HepG2 (cell line): ENCODE data around the gene MLST8. TPM values are rescaled to one million over a fixed set of nuclear protein-coding genes. Genes with fewer than 3 reads are reported as not detected.
A peak's percentile ranks its signal among the peaks of the same experiment; 100 is the strongest.

Experiments used
- ATAC-seq: fragments of 200-7000 bp; cut with Tn5 transposase; 3 replicates; pipeline ENCODE4 v1.9.1; 2020; ENCODE audit warnings: mild to moderate bottlenecking, moderate library complexity
- BruUV-seq: library from RNA; stranded (reverse); fragments of 400-500 nt; replicated peaks from 2 replicates; lab custom pipeline; 2021; lab: Mats Ljungman, UMichigan
- CTCF ChIA-PET: fragments of 300-600 bp; formaldehyde crosslinking; extraction: SDS; loops from one replicate; lab custom pipeline; 2021; ENCODE audit warnings: low total read pairs, inconsistent platforms, low intra/inter-chr PET ratio; lab: Yijun Ruan, JAX
- POLR2A ChIA-PET: fragments of 350-600 bp; sonication (Branson Sonifier 250); formaldehyde crosslinking; loops from one replicate; lab custom pipeline; 2020; ENCODE audit warnings: antibody characterized with exemption, inconsistent platforms; lab: Yijun Ruan, JAX
- DNase-seq: peaks from one replicate; pipeline ENCODE4 v3.0.0-alpha.2; 2015; ENCODE audit warnings: low spot score
- FAIRE-seq: peaks from 3 replicates; lab custom pipeline; 2011; peaks lifted over from hg19 to GRCh38; lab: Jason Lieb, UNC
- H2AFZ ChIP-seq: one replicate; pipeline ENCODE4 v1.6.1; 2011; ENCODE audit warnings: low read length, inconsistent platforms
- H3K27ac ChIP-seq: fragments of 300-600 bp; 3 replicates; pipeline ENCODE4 v1.8.0; 2011; ENCODE audit warnings: mixed run types, mild to moderate bottlenecking, mixed read lengths, low read length, inconsistent platforms; ENCODE audit not compliant: insufficient read depth; ENCODE audit errors: extremely low read length
- H3K27me3 ChIP-seq, 2 experiments: fragments of 200-600 bp in 1 of 2; 2 replicates in 1 of 2; 3 replicates in 1 of 2; pipeline versions ENCODE4 v1.6.0 to v1.8.0; 2011; ENCODE audit warnings: low read length in 2 of 2, mild to moderate bottlenecking in 2 of 2, moderate library complexity in 2 of 2, inconsistent platforms in 1 of 2; ENCODE audit not compliant: insufficient read depth in 2 of 2, control insufficient read depth in 1 of 2
- H3K36me3 ChIP-seq, 2 experiments: fragments of 200-600 bp in 1 of 2; replicated peaks in 1 of 2; 2 replicates in 1 of 2; 3 replicates in 1 of 2; pipeline versions ENCODE4 v1.5.1 to v1.8.0; 2011; ENCODE audit warnings: low read length in 2 of 2, inconsistent platforms in 1 of 2; ENCODE audit not compliant: insufficient read depth in 2 of 2, control insufficient read depth in 1 of 2
- H3K4me1 ChIP-seq: 2 replicates; pipeline ENCODE4 v1.5.1; 2012; ENCODE audit warnings: low read length, inconsistent platforms; ENCODE audit not compliant: insufficient read depth
- H3K4me2 ChIP-seq: 2 replicates; pipeline ENCODE4 v1.6.0; 2011; ENCODE audit warnings: low read depth, low read length, inconsistent platforms
- H3K4me3 ChIP-seq, 3 experiments: fragments of 200-600 bp in 1 of 3; sonication (generic), shearing (Covaris generic) in 1 of 3; replicated peaks in 1 of 3; 2 replicates each; pipeline ENCODE4 v1.5.1; 2011 to 2016; ENCODE audit warnings: low read length in 3 of 3, inconsistent platforms in 2 of 3, low read depth in 2 of 3, mild to moderate bottlenecking in 2 of 3, control low read depth in 1 of 3, mixed read lengths in 1 of 3; ENCODE audit not compliant: insufficient read depth in 1 of 3
- H3K79me2 ChIP-seq: one replicate; pipeline ENCODE4 v1.6.1; 2011; ENCODE audit warnings: low read length, inconsistent platforms; ENCODE audit not compliant: insufficient read depth
- H3K9ac ChIP-seq: 2 replicates; pipeline ENCODE4 v1.6.0; 2011; ENCODE audit warnings: mild to moderate bottlenecking, low read depth, low read length, inconsistent platforms; ENCODE audit not compliant: insufficient read depth
- H3K9me3 ChIP-seq: 2 replicates; pipeline ENCODE4 v1.5.1; 2012; ENCODE audit warnings: mild to moderate bottlenecking, low read length
- H4K20me1 ChIP-seq: 2 replicates; pipeline ENCODE4 v1.6.0; 2011; ENCODE audit warnings: inconsistent platforms, mild to moderate bottlenecking, low read length, moderate library complexity; ENCODE audit not compliant: insufficient read depth
- KLF12 ChIP-seq: sonication (generic); formaldehyde crosslinking; IDR thresholded peaks from 2 replicates; pipeline ENCODE4 v1.4.0; 2020; ENCODE audit warnings: missing genetic modification reagents, borderline replicate concordance
- NFATC3 ChIP-seq: sonication (generic); formaldehyde crosslinking; IDR thresholded peaks from 2 replicates; pipeline ENCODE4 v1.5.1; 2020; ENCODE audit warnings: mild to moderate bottlenecking, missing genetic modification reagents
- POLR2AphosphoS2 ChIP-seq: IDR thresholded peaks from 2 replicates; pipeline ENCODE4 v1.6.1; 2011; ENCODE audit warnings: low read depth, low read length, improper control_type of control experiment
- SALL2 ChIP-seq: sonication (generic); formaldehyde crosslinking; IDR thresholded peaks from 2 replicates; pipeline ENCODE4 v1.8.1; 2023; ENCODE audit warnings: mild to moderate bottlenecking, missing genetic modification reagents, inconsistent platforms
- ZNF44 ChIP-seq: sonication (generic); formaldehyde crosslinking; IDR thresholded peaks from 2 replicates; pipeline ENCODE4 v1.5.1; 2020; ENCODE audit warnings: mild to moderate bottlenecking, missing genetic modification reagents
- ZNF441 ChIP-seq: sonication (generic); formaldehyde crosslinking; IDR thresholded peaks from 2 replicates; pipeline ENCODE4 v1.7.0; 2021; ENCODE audit warnings: missing genetic modification reagents, borderline replicate concordance
- ZNF724P ChIP-seq: sonication (generic); formaldehyde crosslinking; IDR thresholded peaks from 2 replicates; pipeline ENCODE4 v1.8.0; 2022; ENCODE audit warnings: missing genetic modification reagents, borderline replicate concordance
- ZNF773 ChIP-seq: sonication (generic); formaldehyde crosslinking; IDR thresholded peaks from 2 replicates; pipeline ENCODE4 v1.4.0; 2020; ENCODE audit warnings: missing genetic modification reagents, borderline replicate concordance
- WGBS: methylation state at CpG from one replicate; pipeline ENCODE4 v1.1.6; 2017; ENCODE audit warnings: low lambda C conversion rate; 5-methylcytosine and 5-hydroxymethylcytosine counted together
- in situ Hi-C: cut with HindIII; loops from 2 replicates; pipeline ENCODE4 v1.10.0; 2017; ENCODE audit warnings: low pct_unique_long_range_greater_than_20kb; ENCODE audit not compliant: extremely low pct_ligation_motif_present
- intact Hi-C: fragments of 100-400 bp; cut with micrococcal nuclease; formaldehyde crosslinking; loops from one replicate; pipeline ENCODE4 v1.10.0; 2022; ENCODE audit not compliant: unreplicated experiment
- polyA plus RNA-seq, 8 experiments: library from polyadenylated mRNA; depleted of rRNA in 3 of 8; stranded (reverse) in 7 of 8; unstranded in 1 of 8; fragments of >200 nt; fragmentation: Illumina TruSeq in 4 of 8; extraction: Trizol in 4 of 8; gene quantifications; 2 replicates each; pipeline versions ENCODE4 v1.2.1 to v1.2.3, GENCODE V29; 2011 to 2016; ENCODE audit warnings: low read depth in 4 of 8, missing spikeins in 1 of 8, mixed read lengths in 1 of 8; ENCODE audit not compliant: insufficient read depth in 1 of 8
- total RNA-seq, 5 experiments: library from RNA; depleted of rRNA; stranded (reverse); fragments of >200 nt; fragmentation: Illumina TruSeq; extraction: Trizol; gene quantifications; 2 replicates each; pipeline ENCODE4 v1.2.3, GENCODE V29; 2016; ENCODE audit warnings: low read depth in 1 of 5
- TF ChIP-seq, protein P1 (sequence below): sonication (generic); formaldehyde crosslinking; IDR thresholded peaks from 2 replicates; pipeline ENCODE4 v1.4.0; 2020; ENCODE audit warnings: missing genetic modification reagents

MLST8 gene
- total and polyA plus RNA-seq, 2 of the 13 experiments (the other 11 are each of a cell fraction or from before 2014, with no cell fraction given): 30.8 to 72.7 TPM

DNA sequence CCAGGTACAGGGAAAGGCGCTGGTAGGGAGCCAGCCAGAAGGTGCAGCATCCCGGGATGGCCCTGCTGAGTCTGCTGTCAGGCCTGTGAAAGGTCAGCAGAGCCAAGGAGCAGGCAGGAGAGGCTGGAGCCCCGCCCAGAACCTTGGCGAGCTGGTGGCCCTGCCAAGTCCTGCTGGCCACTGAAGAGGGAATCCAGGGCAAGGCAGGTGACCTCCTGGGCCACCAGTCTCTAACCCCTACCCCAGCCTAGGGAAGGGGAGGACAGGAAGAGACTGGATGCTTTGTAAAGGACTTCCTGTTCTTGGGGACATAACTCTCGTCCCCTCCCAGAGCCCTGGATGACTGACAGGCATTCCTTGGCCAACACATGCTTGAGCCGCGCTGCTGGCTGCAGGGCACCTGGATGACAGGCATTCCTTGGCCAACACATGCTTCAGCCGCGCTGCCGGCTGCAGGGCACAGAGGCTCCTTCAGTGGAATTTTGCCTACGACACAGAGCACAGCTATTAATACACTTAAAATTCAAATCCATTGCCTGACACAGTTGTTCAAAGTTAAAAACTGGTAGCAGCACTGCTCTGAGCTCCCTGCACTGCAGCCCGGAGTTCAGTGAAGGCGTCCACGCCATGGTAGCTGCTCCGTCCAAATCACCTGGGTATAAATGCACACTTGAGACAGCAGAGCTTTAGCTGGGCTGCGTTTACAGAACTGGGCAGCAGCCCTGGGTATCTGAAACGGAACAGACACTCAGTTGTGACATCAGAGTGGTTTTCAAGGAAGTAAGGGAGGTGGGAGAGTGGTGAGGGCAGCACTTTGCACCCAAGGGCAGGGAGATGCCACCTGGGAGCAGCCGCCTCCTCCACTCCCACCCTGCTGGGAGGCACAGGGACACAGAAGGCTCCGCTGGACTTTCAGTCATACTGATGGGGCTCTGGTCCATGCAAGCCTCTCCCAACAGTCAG lies 7.4 kb downstream of the MLST8 start (continued):
- no peak for TF ChIP-seq POLR2AphosphoS2
- no peak for TF ChIP-seq ZNF724P (CRISPR knock-in tag)
- TF ChIP-seq KLF12: no peak
- no peak for TF ChIP-seq ZNF773
- no peak for TF ChIP-seq ZNF441 (CRISPR knock-in tag)

DNA sequence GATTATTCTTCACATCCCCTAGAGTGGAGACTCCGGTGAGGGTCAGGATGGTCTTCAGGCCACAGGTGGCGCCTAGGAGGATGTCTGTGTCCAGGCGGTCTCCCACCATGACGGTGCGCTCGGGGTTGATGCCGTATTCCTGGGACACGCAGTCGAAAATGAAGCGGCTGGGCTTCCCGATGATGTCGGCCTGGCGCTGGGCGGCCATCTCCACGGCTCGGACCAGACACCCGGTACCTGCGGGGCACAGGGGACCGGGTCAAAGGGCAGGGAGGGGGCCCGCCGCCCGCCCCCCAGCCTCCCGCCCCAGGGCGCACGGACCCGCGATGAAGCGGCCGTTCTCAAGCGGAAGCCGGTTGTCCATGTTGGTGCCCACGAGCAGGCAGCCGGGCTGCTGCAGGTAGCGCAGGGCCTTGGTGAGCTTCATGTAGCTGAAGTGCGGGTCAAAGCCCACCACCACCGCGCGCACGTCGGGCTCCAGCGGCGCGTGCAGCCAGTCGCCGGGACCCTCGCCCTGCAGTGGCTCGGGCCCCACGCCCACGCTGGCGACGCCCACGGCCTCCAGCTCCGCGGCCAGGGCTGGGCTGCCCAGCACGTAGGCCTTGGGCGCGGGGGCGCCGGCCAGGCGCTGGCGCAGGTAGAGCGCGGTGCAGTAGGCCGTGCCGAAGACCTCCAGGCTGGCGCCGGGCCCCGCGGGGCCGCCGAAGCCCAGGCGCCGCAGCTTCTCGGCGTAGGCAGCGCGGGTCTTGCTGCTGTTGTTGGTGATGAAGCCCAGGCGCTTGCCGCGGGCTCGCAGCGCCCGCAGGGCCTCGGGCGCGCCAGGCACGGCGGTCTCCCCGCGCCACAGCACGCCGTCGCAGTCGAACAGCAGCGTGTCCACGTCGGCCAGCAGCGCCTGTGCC lies 8.8 kb downstream of the MLST8 start:
- Histone ChIP-seq H3K27ac (peak overlapping the region; percentile 85), H2AFZ (no peak overlapping the region), H4K20me1 (0 out of 2 replicates have a peak, but pooled peaks cover 3% of the 10 kb centered on the region), H3K36me3 (peaks cover 2 to 7% of the 10 kb centered on the region in 2 experiments; a peak in 2 of 5 replicates), H3K9ac (peak overlapping the region; percentile 95), H3K79me2 (peaks cover 20% of the 10 kb centered on the region), H3K4me3 (peak overlapping the region; percentile 63 to 89 (median 69)), H3K4me2 (peak overlapping the region; percentile 95), H3K4me1 (peaks cover 65% of the 10 kb centered on the region), H3K27me3 (no peaks in the 10 kb centered on the region; a peak in 1 of 5 replicates), H3K9me3 (no peaks in the 10 kb centered on the region)
- POLR2A ChIA-PET: interaction anchor here (0.5 to 3.0 kb wide), 16 partner anchors 9 to 375 kb away, joined by 3 to 26 read pairs (median 4); partner anchors contain the start of genes ATP6V0C, E4F1, ECI1 and MLST8
- FAIRE-seq (no peak), DNase-seq (no peak), ATAC-seq (no peak)
- 3% methylated on average over 17 of the region's 98 CpGs for WGBS
- in situ Hi-C loops: no loop called here
- BruUV-seq: no TSS peak
- CTCF ChIA-PET: no interaction called here
- intact Hi-C loops: no loop called here
- TF ChIP-seq ZNF44 (CRISPR knock-in tag) (no peak), NFATC3 (CRISPR knock-in tag) (no peak), SALL2 (CRISPR knock-in tag) (peak; percentile 65; the same call in 1 of the 2 replicates)
- TF ChIP-seq, protein P1, sequence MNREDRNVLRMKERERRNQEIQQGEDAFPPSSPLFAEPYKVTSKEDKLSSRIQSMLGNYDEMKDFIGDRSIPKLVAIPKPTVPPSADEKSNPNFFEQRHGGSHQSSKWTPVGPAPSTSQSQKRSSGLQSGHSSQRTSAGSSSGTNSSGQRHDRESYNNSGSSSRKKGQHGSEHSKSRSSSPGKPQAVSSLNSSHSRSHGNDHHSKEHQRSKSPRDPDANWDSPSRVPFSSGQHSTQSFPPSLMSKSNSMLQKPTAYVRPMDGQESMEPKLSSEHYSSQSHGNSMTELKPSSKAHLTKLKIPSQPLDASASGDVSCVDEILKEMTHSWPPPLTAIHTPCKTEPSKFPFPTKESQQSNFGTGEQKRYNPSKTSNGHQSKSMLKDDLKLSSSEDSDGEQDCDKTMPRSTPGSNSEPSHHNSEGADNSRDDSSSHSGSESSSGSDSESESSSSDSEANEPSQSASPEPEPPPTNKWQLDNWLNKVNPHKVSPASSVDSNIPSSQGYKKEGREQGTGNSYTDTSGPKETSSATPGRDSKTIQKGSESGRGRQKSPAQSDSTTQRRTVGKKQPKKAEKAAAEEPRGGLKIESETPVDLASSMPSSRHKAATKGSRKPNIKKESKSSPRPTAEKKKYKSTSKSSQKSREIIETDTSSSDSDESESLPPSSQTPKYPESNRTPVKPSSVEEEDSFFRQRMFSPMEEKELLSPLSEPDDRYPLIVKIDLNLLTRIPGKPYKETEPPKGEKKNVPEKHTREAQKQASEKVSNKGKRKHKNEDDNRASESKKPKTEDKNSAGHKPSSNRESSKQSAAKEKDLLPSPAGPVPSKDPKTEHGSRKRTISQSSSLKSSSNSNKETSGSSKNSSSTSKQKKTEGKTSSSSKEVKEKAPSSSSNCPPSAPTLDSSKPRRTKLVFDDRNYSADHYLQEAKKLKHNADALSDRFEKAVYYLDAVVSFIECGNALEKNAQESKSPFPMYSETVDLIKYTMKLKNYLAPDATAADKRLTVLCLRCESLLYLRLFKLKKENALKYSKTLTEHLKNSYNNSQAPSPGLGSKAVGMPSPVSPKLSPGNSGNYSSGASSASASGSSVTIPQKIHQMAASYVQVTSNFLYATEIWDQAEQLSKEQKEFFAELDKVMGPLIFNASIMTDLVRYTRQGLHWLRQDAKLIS (CRISPR knock-in tag): no peak
